Hepatocyte (in vitro differentiated cells): ENCODE data around the gene PCDHA8.

Experiments used
- EZH2 ChIP-seq: fragments of 200-600 bp; sonication (generic); IDR thresholded peaks from 2 replicates; pipeline ENCODE4 v1.6.1; 2016; ENCODE audit warnings: antibody characterized with exemption, mild to moderate bottlenecking, borderline replicate concordance
- EZH2phosphoT487 ChIP-seq: fragments of 200-600 bp; sonication (generic); IDR thresholded peaks from one replicate; pipeline ENCODE4 v1.6.1; 2018; ENCODE audit warnings: antibody characterized with exemption, mild to moderate bottlenecking, low read depth, moderate library complexity; ENCODE audit not compliant: unreplicated experiment, severe bottlenecking
- TF ChIP-seq, protein P1 (sequence below): fragments of 200-600 bp; sonication (generic); IDR thresholded peaks from 2 replicates; pipeline ENCODE4 v1.5.1; 2016; ENCODE audit warnings: antibody characterized with exemption, mild to moderate bottlenecking; ENCODE audit not compliant: poor library complexity

- TF ChIP-seq, protein P1, sequence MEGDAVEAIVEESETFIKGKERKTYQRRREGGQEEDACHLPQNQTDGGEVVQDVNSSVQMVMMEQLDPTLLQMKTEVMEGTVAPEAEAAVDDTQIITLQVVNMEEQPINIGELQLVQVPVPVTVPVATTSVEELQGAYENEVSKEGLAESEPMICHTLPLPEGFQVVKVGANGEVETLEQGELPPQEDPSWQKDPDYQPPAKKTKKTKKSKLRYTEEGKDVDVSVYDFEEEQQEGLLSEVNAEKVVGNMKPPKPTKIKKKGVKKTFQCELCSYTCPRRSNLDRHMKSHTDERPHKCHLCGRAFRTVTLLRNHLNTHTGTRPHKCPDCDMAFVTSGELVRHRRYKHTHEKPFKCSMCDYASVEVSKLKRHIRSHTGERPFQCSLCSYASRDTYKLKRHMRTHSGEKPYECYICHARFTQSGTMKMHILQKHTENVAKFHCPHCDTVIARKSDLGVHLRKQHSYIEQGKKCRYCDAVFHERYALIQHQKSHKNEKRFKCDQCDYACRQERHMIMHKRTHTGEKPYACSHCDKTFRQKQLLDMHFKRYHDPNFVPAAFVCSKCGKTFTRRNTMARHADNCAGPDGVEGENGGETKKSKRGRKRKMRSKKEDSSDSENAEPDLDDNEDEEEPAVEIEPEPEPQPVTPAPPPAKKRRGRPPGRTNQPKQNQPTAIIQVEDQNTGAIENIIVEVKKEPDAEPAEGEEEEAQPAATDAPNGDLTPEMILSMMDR: no peak
- TF ChIP-seq EZH2: no peak
- TF ChIP-seq EZH2phosphoT487: no peak
Measured at GRCh38 chr5:140808889-140809291, 32.1 kb upstream of the PCDHA8 start.
